MM.1S (cell line): Measurements from ENCODE around the gene ATXN10.

Experiments
- CTCF ChIP-seq: fragments of 300-600 bp; sonication (generic); IDR thresholded peaks from 2 replicates; pipeline ENCODE4 v1.5.1; 2016; ENCODE audit warnings: antibody characterized with exemption, low read length, mixed read lengths
- EZH2 ChIP-seq: fragments of 300-600 bp; sonication (generic); optimal IDR thresholded peaks from 2 replicates; pipeline ENCODE3; 2017; ENCODE audit warnings: low read depth, mild to moderate bottlenecking, antibody characterized with exemption, low read length, mixed read lengths

- TF ChIP-seq EZH2: no peak
- peak; percentile 91 for TF ChIP-seq CTCF
Observed at GRCh38 chr22:45863981-45864751, 192.5 kb downstream of the ATXN10 start.
